Transverse colon (tissue), 4 donors: ENCODE measurements around the gene ANLN.

Experiments
- CTCF ChIP-seq, 5 experiments: fragments of 200-600 bp in 3 of 5; fragments of 450-650 bp in 2 of 5; sonication (generic) in 3 of 5; IDR thresholded peaks; 1 replicate in 2 of 5; 2 replicates in 3 of 5; pipeline ENCODE4 v1.5.1; 2016 to 2017; ENCODE audit warnings: antibody characterized with exemption in 5 of 5, inconsistent platforms in 3 of 5, mild to moderate bottlenecking in 2 of 5, moderate library complexity in 1 of 5
- POLR2A ChIP-seq: fragments of 450-650 bp; IDR thresholded peaks from one replicate; pipeline ENCODE4 v1.6.1; 2016; ENCODE audit warnings: antibody characterized with exemption, mild to moderate bottlenecking, moderate library complexity
- POLR2AphosphoS5 ChIP-seq, 3 donors: sonication (generic); formaldehyde crosslinking; IDR thresholded peaks; one replicate each; pipeline ENCODE4 v1.6.1; 2016; ENCODE audit warnings: antibody characterized with exemption in 3 of 3

DNA sequence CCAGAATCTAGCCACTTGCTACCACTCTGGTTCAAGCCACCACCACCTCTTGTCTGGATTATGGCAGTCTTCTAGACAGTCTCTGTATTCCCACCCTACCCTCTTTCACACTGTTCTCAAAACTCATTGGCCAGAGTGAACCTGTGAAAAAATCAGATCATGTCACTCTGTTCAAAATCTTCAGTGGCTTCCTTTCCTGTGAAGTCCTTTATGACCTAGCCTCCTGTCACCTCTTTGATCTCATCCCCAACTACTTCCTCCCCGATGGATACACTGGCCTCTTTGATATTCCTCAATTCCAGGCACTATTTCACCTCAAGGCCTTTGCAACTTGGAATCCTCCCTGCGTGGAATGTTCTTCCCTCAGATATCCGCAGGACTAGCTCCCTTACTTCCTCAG is 21.2 kb upstream of the ANLN start:
- TF ChIP-seq POLR2AphosphoS5 (IDR thresholded peaks at IDR 0.05) (no peak), CTCF (IDR thresholded peaks at IDR 0.05) (no peak), POLR2A (no peak)
